A673 (cell line): Measurements from ENCODE around the gene PDE4DIP.
"Not testable (repeated sequence)": the region's sequence is repeated elsewhere in the genome, so short reads cannot be mapped to it uniquely, and the experiment has no call there.

Experiments used
- CTCF ChIP-seq: fragments of 300-800, 200-600 bp; sonication (generic); conservative IDR thresholded peaks from 2 replicates; pipeline ENCODE4 v1.5.1; 2017; ENCODE audit warnings: low read depth, mild to moderate bottlenecking, antibody characterized with exemption, low read length, moderate library complexity, mixed read lengths
- EZH2 ChIP-seq: fragments of 200-600 bp; sonication (generic); IDR thresholded peaks from 2 replicates; pipeline ENCODE4 v1.6.1; 2017; ENCODE audit warnings: borderline replicate concordance, low read depth, mild to moderate bottlenecking, mixed read lengths, antibody characterized with exemption, low read length; ENCODE audit not compliant: poor library complexity, severe bottlenecking

GRCh38 chr1:148828531-148828930 lies 15.7 kb upstream of the PDE4DIP start:
- TF ChIP-seq CTCF, EZH2: not testable (repeated sequence)
